NCI-H748 (cell line): ENCODE measurements around the gene NLRP11.
"Not testable (repeated sequence)": the region's sequence is repeated elsewhere in the genome, so short reads cannot be mapped to it uniquely, and the experiment has no call there.

Experiments used
- DNase-seq: peaks from one replicate; lab custom pipeline; 2025; ENCODE audit not compliant: unreplicated experiment; lab: John Stamatoyannopoulos, UW

The NLRP11 gene

GRCh38 chr19:55781112-55781511 is 50.7 kb downstream of the NLRP11 start:
- no peak for DNase-seq

GRCh38 chr19:55778331-55778730 is 53.5 kb downstream of the NLRP11 start:
- peak; percentile 55 for DNase-seq

DNA sequence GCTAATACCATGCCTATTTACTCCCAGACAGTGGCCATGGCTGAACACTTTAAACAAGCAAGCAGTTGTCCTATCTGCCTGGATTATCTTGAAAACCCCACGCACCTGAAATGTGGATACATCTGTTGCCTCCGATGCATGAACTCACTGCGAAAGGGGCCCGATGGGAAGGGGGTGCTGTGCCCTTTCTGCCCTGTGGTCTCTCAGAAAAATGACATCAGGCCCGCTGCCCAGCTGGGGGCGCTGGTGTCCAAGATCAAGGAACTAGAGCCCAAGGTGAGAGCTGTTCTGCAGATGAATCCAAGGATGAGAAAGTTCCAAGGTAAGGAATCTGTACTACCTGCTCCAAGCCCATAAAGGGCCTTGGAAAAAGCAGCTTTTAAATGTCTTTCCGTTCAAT is 54.3 kb downstream of the NLRP11 start:
- DNase-seq: peak; percentile 67

- DNase-seq: not testable (repeated sequence)
Measured at GRCh38 chr19:55769632-55770031, 62.2 kb downstream of the NLRP11 start.

DNA sequence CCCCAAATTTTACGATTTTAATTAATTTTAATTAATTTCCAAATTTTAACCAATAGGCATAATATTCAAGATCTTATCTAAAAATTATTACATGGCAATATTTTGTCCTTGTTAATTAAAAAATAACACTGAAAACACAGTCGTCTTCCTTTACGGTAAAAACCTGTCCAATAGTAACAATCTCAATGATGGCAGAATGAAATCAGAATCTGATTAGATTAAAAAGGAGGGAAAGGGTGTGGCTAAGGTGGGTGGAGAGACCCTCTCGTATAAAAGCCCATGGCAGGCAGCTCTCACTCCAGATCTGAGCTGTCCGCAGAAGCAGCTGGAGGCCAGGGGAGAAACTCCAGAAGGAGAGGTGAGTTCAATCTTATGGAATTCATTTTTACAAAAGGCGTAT is 63.0 kb downstream of the NLRP11 start, which contains the start of gene RFPL4AL1:
RFPL4AL1 (plus strand) TSS at position 301 of the 400 bp plus-strand sequence. CDS start 2,687 bp downstream, outside the sequence.
- not testable (repeated sequence) for DNase-seq

DNA sequence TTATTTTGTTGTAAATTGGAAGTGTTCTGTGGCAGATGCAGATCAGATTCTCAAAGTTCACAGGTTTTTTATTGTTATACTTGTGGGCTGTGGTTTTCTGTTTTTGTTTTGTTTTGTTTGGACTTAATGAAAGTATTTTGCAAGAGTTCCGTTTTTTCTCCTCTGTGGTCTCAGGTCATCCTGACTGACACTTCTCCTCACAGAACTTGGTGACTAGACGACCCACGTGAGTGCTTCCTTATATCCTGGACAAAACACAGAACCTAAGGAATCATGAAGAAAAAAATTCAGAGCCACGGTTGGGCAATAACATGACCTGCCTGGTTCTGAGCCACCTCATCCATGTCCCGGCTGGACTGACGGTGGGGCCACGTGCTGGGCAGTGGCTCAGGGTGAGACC is 65.3 kb downstream of the NLRP11 start:
- no peak for DNase-seq

DNA sequence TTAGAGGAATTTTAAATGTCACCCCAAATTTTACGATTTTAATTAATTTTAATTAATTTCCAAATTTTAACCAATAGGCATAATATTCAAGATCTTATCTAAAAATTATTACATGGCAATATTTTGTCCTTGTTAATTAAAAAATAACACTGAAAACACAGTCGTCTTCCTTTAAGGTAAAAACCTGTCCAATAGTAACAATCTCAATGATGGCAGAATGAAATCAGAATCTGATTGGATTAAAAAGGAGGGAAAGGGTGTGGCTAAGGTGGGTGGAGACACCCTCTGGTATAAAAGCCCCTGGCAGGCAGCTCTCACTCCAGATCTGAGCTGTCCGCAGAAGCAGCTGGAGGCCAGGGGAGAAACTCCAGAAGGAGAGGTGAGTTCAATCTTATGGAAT is 73.0 kb downstream of the NLRP11 start, which contains the start of gene RFPL4A:
RFPL4A (plus strand) TSS at position 301 of the 400 bp plus-strand sequence. CDS start 2,704 bp downstream, outside the sequence.
- DNase-seq: not testable (repeated sequence)

DNA sequence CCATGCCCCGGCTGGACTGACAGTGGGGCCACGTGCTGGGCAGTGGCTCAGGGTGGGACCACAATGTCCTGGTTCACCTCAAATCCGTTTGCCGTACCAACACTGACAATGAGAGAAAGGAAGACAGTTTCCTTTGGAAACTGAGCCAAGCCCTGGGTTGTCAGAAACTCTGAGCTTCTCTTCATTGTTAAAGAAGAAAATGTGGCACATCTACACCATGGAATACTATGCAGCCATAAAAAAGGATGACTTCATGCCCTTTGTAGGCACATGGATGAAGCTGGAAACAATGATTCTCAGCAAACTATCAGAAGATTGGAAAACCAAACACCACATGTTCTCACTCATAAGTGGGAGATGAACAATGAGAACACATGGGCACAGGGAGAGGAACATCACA is 75.0 kb downstream of the NLRP11 start:
- not testable (repeated sequence) for DNase-seq

DNA sequence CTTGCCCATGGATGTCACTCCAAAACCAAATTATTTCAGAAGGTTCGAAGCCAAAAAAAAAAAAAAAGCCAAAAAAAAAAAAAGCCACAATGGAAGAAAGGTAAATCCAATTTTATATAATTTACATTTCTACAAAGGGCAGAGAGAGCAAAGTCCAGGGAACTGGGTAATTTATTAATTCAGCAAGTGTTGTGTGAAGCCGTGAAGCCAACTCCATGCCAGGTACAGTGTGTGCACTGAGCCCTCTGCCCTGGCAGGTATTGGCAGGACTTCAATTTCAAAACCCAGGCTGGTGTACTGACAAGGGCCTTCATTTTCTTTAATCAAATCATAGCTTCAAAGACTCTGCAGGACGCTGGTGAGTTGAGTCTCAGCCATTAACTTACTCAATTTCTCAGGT is 78.4 kb downstream of the NLRP11 start:
- DNase-seq: no peak

DNA sequence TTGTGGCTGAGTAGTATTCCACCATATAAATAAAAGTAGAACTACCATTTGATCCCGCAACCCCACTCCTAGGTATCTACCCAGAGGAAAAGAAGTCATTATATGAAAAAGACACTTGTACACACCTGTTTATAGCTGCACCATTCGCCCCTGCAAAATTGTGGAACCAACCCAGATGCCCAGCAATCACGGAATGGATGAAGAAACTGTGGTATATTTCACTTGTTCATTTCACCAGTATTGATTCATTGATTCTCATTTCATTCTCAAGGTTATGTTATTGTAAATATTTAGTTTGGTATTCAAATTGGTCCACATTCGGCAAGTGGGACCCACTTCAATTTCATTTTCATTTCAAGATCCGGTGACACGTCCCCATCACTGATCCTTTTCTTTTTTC is 81.1 kb downstream of the NLRP11 start:
- no peak for DNase-seq

DNA sequence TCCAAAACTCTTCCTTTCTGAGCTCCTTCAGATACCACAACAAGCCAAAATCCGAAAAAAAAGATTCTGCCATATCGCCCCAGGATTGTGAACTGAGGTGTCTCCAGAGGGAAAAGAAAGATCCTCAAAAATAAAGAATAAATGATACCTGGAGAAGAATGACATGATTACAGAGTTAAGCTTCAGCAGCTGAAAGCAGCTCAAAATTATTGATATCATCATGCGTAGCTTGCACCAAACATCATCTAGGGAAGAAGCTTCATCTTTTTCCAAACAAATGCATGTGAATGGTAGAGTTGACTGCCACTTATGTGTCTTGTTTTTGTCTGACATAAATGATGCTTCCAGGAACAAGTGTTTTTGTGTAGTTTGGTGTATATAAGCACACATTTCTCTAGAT is 93.5 kb downstream of the NLRP11 start, which contains the start of gene NLRP9:
NLRP9 (minus strand) TSS at position 101 of the 400 bp plus-strand sequence; CDS start at position 73, 28 bp downstream.
- no peak for DNase-seq
